ENCODE data around the gene TAC3.

TAC3 gene

GRCh38 chr12:57000393-57000792 is 15.9 kb downstream of the TAC3 start:
- Mint-ChIP-seq H3K4me3 (peak overlapping the region; percentile 35), H3K4me1 (peaks cover 74% of the 10 kb centered on the region), H3K36me3 (peaks cover 54% of the 10 kb centered on the region), H3K27ac (peak overlapping the region; percentile 65), H3K9me3 (no peaks in the 10 kb centered on the region)
- no peak for DNase-seq (ENCODE audit: low spot score in 2 of 2)
- peak; percentile 77 for ATAC-seq

DNA sequence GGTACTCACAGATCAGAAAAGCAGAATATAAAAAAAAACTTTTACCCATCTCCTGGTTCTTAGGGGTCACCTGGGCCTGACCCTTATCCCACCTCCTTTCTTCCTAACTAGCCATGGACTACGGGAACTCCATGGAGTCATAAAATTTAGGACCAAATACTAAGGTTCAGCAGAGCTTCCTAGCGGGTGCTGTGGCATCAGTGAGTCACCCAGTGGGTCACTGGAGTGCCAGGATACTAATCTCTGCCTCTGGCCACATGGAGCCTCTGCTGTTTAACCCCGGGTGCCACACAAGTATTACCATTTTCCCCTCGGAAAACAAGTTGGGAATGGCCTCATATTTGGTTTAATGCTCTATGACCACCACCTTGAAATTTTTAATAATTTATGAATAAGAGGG is 16.9 kb downstream of the TAC3 start:
- Mint-ChIP-seq H3K4me1 (peaks cover 66% of the 10 kb centered on the region), H3K4me3 (peak overlapping the region; percentile 35), H3K27ac (peak overlapping the region; percentile 65), H3K9me3 (no peaks in the 10 kb centered on the region), H3K36me3 (peaks cover 53% of the 10 kb centered on the region)
- no peak for DNase-seq (ENCODE audit: low spot score in 2 of 2)
- no peak for ATAC-seq

DNA sequence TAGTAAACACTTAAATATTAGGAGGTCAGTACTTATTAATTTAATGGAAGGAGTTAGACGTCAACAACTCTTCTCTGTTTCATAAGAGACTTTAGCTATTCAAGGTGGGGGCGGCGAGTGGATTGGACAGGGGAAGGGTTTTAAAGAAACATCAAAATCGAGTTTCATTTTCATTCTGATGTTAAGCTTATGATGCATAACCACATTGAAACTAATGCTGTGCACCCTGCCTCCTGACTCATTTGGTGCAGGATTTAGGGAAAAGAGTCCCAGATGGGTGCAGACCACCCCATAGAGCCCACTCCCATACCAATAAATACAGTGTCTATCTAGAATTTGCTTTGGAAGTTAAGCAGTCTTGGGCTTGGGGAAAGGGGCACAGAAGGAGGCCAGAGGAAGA is 17.3 kb downstream of the TAC3 start:
- Mint-ChIP-seq H3K27ac (peak overlapping the region; percentile 65), H3K4me3 (peak overlapping the region; percentile 35), H3K36me3 (peaks cover 48% of the 10 kb centered on the region), H3K4me1 (peaks cover 61% of the 10 kb centered on the region), H3K9me3 (no peaks in the 10 kb centered on the region)
- ATAC-seq: peak; percentile 87
- DNase-seq (ENCODE audit: low spot score in 2 of 2): peak in 1 of 2 donors; percentile 66

- Mint-ChIP-seq H3K36me3 (peaks cover 42% of the 10 kb centered on the region), H3K4me1 (peaks cover 57% of the 10 kb centered on the region), H3K27ac (peak overlapping the region; percentile 65), H3K9me3 (no peaks in the 10 kb centered on the region), H3K4me3 (peak overlapping the region; percentile 35)
- ATAC-seq (no peak), DNase-seq (ENCODE audit: low spot score in 2 of 2) (no peak)
Measured at GRCh38 chr12:56998316-56998715, 18.0 kb downstream of the TAC3 start.

GRCh38 chr12:56996793-56997545 is 19.4 kb downstream of the TAC3 start:
- peak overlapping the region; percentile 65 for H3K27ac Mint-ChIP-seq

GRCh38 chr12:56995930-56996496 is 20.3 kb downstream of the TAC3 start:
- Mint-ChIP-seq H3K4me3 (no peak overlapping the region), H3K9me3 (no peaks in the 10 kb centered on the region), H3K27ac (peak overlapping the region; percentile 14), H3K36me3 (peaks cover 20% of the 10 kb centered on the region), H3K4me1 (peaks cover 52% of the 10 kb centered on the region)
- ATAC-seq (no peak), DNase-seq (ENCODE audit: low spot score in 2 of 2) (no peak)

More at GRCh38 chr12:56996793-56997545, 19.4 kb downstream of the TAC3 start:
- peaks cover 52% of the 10 kb centered on the region for H3K4me1 Mint-ChIP-seq
- ATAC-seq (no peak), DNase-seq (ENCODE audit: low spot score in 2 of 2) (no peak)
- H3K9me3 Mint-ChIP-seq: no peaks in the 10 kb centered on the region
- peaks cover 28% of the 10 kb centered on the region for H3K36me3 Mint-ChIP-seq
- H3K4me3 Mint-ChIP-seq: no peak overlapping the region

- DNase-seq (ENCODE audit: low spot score in 2 of 2): no peak
- Mint-ChIP-seq H3K9me3 (no peaks in the 10 kb centered on the region), H3K27ac (peak overlapping the region; percentile 14), H3K4me3 (no peak overlapping the region), H3K36me3 (peaks cover 17% of the 10 kb centered on the region), H3K4me1 (peaks cover 45% of the 10 kb centered on the region)
- no peak for ATAC-seq
Measured at GRCh38 chr12:56995201-56995929, 21.0 kb downstream of the TAC3 start.

- Mint-ChIP-seq H3K36me3 (peaks cover 6% of the 10 kb centered on the region), H3K9me3 (no peaks in the 10 kb centered on the region), H3K4me3 (no peak overlapping the region), H3K4me1 (peaks cover 35% of the 10 kb centered on the region), H3K27ac (peak overlapping the region; percentile 63)
- no peak for DNase-seq (ENCODE audit: low spot score in 2 of 2)
- no peak for ATAC-seq
Measured at GRCh38 chr12:56994231-56994746, 22.0 kb downstream of the TAC3 start.

- no peak overlapping the region for H3K4me3 Mint-ChIP-seq
- H3K9me3 Mint-ChIP-seq: no peaks in the 10 kb centered on the region
- ATAC-seq (no peak), DNase-seq (ENCODE audit: low spot score in 2 of 2) (no peak)
- H3K4me1 Mint-ChIP-seq: peaks cover 25% of the 10 kb centered on the region
- peak overlapping the region; percentile 63 for H3K27ac Mint-ChIP-seq
- no peaks in the 10 kb centered on the region for H3K36me3 Mint-ChIP-seq
Measured at GRCh38 chr12:56993346-56993745, 23.0 kb downstream of the TAC3 start.

DNA sequence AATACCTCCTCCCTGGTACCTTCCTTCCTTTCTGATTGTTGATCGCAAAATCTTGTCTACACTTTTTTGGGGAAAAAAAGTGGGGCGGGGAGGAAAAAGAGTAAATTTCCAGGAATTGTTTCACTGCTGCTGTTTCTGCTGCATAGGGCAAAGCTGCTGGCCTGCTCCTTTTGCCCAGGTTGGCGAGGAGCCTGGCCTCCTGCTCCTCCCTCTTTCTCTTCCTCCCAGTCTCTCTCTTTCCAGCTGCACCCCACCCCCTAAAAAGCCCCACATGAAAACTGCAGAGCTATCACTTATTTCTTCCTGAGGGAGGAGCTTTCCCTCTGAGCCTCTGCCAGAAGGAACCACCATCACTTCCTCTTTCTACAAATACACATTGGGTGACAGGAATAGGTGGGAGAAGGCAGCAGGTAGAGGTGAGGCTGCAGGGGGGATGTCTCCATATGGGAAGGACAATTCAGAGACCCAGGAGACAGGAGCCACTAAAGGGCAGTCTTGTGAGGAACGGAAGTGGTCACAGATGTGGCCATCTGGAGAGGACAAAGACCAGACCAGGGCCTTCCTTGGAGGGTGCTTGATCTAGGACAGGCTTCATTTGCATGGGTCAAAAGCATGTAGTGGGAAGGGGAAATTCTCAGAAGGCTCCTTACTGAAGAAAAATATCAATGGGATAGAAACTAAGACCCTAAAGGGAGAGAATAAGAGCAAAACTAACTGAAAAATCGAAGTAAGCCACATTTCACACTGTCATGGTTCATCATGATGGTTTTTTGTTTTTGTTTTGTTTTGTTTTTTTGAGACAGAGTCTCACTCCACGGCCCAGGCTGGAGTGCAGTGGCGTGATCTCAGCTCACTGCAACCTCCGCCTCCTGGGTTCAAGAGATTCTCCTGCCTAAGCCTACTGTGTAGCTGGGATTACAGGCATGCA is 24.7 kb downstream of the TAC3 start:
- H3K36me3 Mint-ChIP-seq: no peaks in the 10 kb centered on the region
- peak in 1 of 2 donors; percentile 47 for DNase-seq (ENCODE audit: low spot score in 2 of 2)
- H3K4me3 Mint-ChIP-seq: no peak overlapping the region
- peaks cover 25% of the 10 kb centered on the region for H3K4me1 Mint-ChIP-seq
- no peaks in the 10 kb centered on the region for H3K9me3 Mint-ChIP-seq
- no peak for ATAC-seq
- no peak overlapping the region for H3K27ac Mint-ChIP-seq

GRCh38 chr12:56990648-56991318 is 25.5 kb downstream of the TAC3 start:
- no peak overlapping the region for H3K4me3 Mint-ChIP-seq
- no peaks in the 10 kb centered on the region for H3K9me3 Mint-ChIP-seq
- DNase-seq (ENCODE audit: low spot score in 2 of 2): no peak
- no peaks in the 10 kb centered on the region for H3K36me3 Mint-ChIP-seq
- H3K4me1 Mint-ChIP-seq: peaks cover 21% of the 10 kb centered on the region
- no peak overlapping the region for H3K27ac Mint-ChIP-seq
- ATAC-seq: no peak

GRCh38 chr12:56989861-56990610 is 26.3 kb downstream of the TAC3 start:
- Mint-ChIP-seq H3K27ac (no peak overlapping the region), H3K4me3 (no peak overlapping the region), H3K36me3 (no peaks in the 10 kb centered on the region), H3K4me1 (peaks cover 21% of the 10 kb centered on the region), H3K9me3 (no peaks in the 10 kb centered on the region)
- DNase-seq (ENCODE audit: low spot score in 2 of 2): no peak
- ATAC-seq: no peak

DNA sequence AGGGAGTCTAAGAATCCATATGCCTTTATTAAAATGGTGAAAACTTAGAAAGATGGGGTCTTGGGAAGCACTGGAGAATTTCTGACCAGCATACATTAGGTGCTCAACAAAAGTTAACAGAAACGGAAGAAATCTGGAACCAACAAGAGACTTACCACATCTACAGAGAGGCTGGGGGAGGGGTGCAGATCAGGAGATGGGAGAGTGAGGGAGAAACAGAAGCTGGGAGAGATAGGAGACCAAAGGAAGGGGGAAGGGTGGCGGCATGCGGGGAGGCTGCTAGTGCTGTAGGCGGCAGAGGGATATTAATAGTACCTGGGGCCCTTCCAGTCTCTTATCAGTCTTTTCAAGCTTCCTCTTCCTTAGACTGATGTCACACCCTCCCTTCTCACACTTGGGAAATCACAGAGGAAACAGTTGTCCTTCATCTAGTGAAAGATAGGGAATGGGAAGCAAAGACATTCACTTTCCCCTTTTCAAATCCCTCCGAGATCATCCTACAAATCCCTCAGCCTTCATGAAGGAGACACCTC is 28.1 kb downstream of the TAC3 start:
- peaks cover 21% of the 10 kb centered on the region for H3K4me1 Mint-ChIP-seq
- DNase-seq (ENCODE audit: low spot score in 2 of 2): no peak
- ATAC-seq: no peak
- H3K36me3 Mint-ChIP-seq: no peaks in the 10 kb centered on the region
- no peak overlapping the region for H3K4me3 Mint-ChIP-seq
- no peak overlapping the region for H3K27ac Mint-ChIP-seq
- H3K9me3 Mint-ChIP-seq: no peaks in the 10 kb centered on the region

All from stimulated activated effector memory CD8-positive, alpha-beta T cell treated with anti-CD3 and anti-CD28 coated beads, Interleukin-12 subunit alpha, Interleukin-12 subunit beta, amount 100 ng/mL, for 72 hours (primary cell).